ENCODE results near the gene POFUT1. TPM values are rescaled to one million over a fixed set of nuclear protein-coding genes. Genes with fewer than 3 reads are reported as not detected.
"Not testable (repeated sequence)": the region's sequence is repeated elsewhere in the genome, so short reads cannot be mapped to it uniquely, and the experiment has no call there.

The POFUT1 gene
- total and polyA plus RNA-seq, 2 experiments from 2014 or later, result 9.3 to 34.0 TPM

DNA sequence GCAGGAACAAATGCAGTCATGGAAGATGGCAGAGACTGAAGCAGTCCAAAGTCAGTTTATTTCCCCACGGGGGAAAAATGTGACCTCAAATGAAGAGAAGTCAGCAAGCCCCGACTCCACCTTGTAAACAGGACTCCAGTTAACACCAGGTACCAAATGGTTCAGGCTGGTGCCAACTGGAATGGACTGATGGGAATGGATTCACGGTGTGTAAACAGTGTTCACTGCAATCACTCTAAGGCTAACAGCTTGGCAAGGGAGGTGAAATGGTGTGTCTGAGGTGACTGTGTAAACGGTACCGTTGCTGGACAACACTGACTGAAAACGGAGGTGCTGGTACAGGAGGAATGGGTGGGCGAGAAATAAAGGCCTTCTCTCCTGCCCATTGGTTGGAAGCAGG lies 12.1 kb upstream of the POFUT1 start:
- H3K4me1 Mint-ChIP-seq, result peaks cover 9% of the 10 kb centered on the region
- Histone ChIP-seq H3K4me3 (no peak overlapping the region), H3K36me3 (ENCODE audit: insufficient read depth) (peaks cover 48% of the 10 kb centered on the region), H3K4me1 (ENCODE audit: insufficient read depth) (peaks cover 9% of the 10 kb centered on the region), H3K9me2 (ENCODE audit: insufficient read depth) (no peaks in the 10 kb centered on the region), H3K79me2 (replicated peaks; ENCODE audit: insufficient read depth) (peaks cover 28% of the 10 kb centered on the region), H3K27me3 (ENCODE audit: insufficient read depth) (no peaks in the 10 kb centered on the region), H3K27ac (ENCODE audit: low read depth) (no peak overlapping the region), H2AFZ (no peak overlapping the region), H3F3A (replicated peaks; ENCODE audit: low read depth) (peaks cover 37% of the 10 kb centered on the region), H4K20me1 (replicated peaks; ENCODE audit: insufficient read depth) (peaks cover 69% of the 10 kb centered on the region), H3K4me2 (no peak overlapping the region)
- TF ChIP-seq POLR2AphosphoS5 (IDR thresholded peaks at IDR 0.05; ENCODE audit: low read depth) (no peak), CREB1 (CRISPR knock-in tag; IDR thresholded peaks at IDR 0.05; ENCODE audit: low read depth) (no peak), CTCF (conservative IDR thresholded peaks at IDR 0.05; ENCODE audit: low read depth in 2 of 2) (no peak), ZNF462 (CRISPR knock-in tag; IDR thresholded peaks at IDR 0.05) (no peak), NANOG (IDR thresholded peaks at IDR 0.05; ENCODE audit: borderline replicate concordance) (no peak), REST (IDR thresholded peaks at IDR 0.05; ENCODE audit: unreplicated experiment) (no peak)
- no peak overlapping the region for H3K4me3 Mint-ChIP-seq
- ATAC-seq (no peak), DNase-seq (ENCODE audit: low spot score) (no peak)
- peaks cover 59% of the 10 kb centered on the region for H3K36me3 Mint-ChIP-seq (ENCODE audit: low read depth)
- H3K27me3 Mint-ChIP-seq (ENCODE audit: insufficient read depth, low read depth, poor library complexity), result peaks cover 2% of the 10 kb centered on the region
- peak overlapping the region; percentile 27; the same call in 1 of the 2 replicates for H3K27ac Mint-ChIP-seq
- H3K9me3 Mint-ChIP-seq, result no peaks in the 10 kb centered on the region

DNA sequence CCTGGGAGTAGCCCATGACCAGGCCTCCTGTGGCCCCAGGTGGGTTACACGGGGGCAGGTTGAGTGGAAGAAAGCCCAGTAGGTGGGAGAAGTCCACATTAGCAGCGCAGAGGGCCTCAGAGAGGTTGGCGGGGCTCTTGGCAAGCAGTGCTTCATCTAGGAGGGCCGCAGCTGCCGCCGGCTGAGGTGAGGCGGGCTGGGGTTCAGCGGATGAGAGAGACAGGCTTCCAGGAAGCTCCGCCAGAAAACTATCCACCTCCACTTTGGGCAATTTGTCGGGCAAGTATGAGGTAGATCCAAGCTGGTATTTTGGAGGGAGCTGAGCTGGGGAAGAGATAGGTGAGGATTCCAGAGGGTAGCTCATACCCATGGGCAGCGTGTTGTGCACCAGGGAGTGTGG lies 11.1 kb upstream of the POFUT1 start:
- not testable (repeated sequence) for ATAC-seq; H3K9me3 Mint-ChIP-seq; H3K27me3 ChIP-seq (ENCODE audit: insufficient read depth); H3K27me3 Mint-ChIP-seq (ENCODE audit: insufficient read depth, low read depth, poor library complexity); H2AFZ ChIP-seq; H3K4me1 ChIP-seq (ENCODE audit: insufficient read depth); H3K4me2 ChIP-seq; H3K9me2 ChIP-seq (ENCODE audit: insufficient read depth); DNase-seq (ENCODE audit: low spot score); H3K4me3 ChIP-seq; H3K4me3 Mint-ChIP-seq; H3K27ac Mint-ChIP-seq; H3K27ac ChIP-seq (ENCODE audit: low read depth); H3K4me1 Mint-ChIP-seq
- peaks cover 74% of the 10 kb centered on the region for H4K20me1 ChIP-seq (replicated peaks; ENCODE audit: insufficient read depth)
- peaks cover 31% of the 10 kb centered on the region for H3F3A ChIP-seq (replicated peaks; ENCODE audit: low read depth)
- H3K79me2 ChIP-seq (replicated peaks; ENCODE audit: insufficient read depth), result peaks cover 39% of the 10 kb centered on the region
- peaks cover 68% of the 10 kb centered on the region for H3K36me3 Mint-ChIP-seq (ENCODE audit: low read depth)
- H3K36me3 ChIP-seq (ENCODE audit: insufficient read depth), result peaks cover 58% of the 10 kb centered on the region

Measured in GM23338 (cell line).